SK-N-SH (cell line): ENCODE results near the gene WNT4. TPM values are rescaled to one million over a fixed set of nuclear protein-coding genes. Genes with fewer than 3 reads are reported as not detected.

Experiments used
- CTCF ChIA-PET: fragments of 300-600, 350-600 bp; formaldehyde crosslinking; extraction: SDS; loops from one replicate; lab custom pipeline; 2021; lab: Yijun Ruan, JAX
- POLR2A ChIA-PET: fragments of 350-600 bp; sonication (Branson Sonifier 250); formaldehyde crosslinking; extraction: SDS; loops from one replicate; lab custom pipeline; 2020; ENCODE audit warnings: antibody characterized with exemption, inconsistent platforms; lab: Yijun Ruan, JAX
- DNase-seq: peaks from one replicate; pipeline ENCODE4 v3.0.0; 2012
- H2AFZ ChIP-seq: fragments of 200-600 bp; sonication (generic); 2 replicates; pipeline ENCODE4 v1.8.1; 2016; ENCODE audit warnings: antibody characterized with exemption, mild to moderate bottlenecking, low read depth
- H3F3A ChIP-seq: fragments of 200-600 bp; sonication (generic); replicated peaks from 2 replicates; pipeline ENCODE3; 2016; ENCODE audit warnings: antibody characterized with exemption, mild to moderate bottlenecking; ENCODE audit not compliant: insufficient read depth
- H3K27ac ChIP-seq, 2 experiments: fragments of 200-500 bp in 1 of 2; fragments of 200-600 bp in 1 of 2; sonication (Bioruptor generic) in 1 of 2; sonication (generic), shearing (Covaris generic) in 1 of 2; 2 replicates each; pipeline versions ENCODE4 v1.5.1 to v1.6.1; 2014 to 2016; ENCODE audit warnings: low read depth in 2 of 2, inconsistent platforms in 1 of 2, low read length in 1 of 2, mild to moderate bottlenecking in 1 of 2, mixed read lengths in 1 of 2
- H3K27me3 ChIP-seq: fragments of 200-600 bp; sonication (generic), shearing (Covaris generic); 2 replicates; pipeline ENCODE4 v1.6.1; 2016; ENCODE audit warnings: mixed run types; ENCODE audit not compliant: insufficient read depth
- H3K36me3 ChIP-seq, 2 experiments: fragments of 200-500 bp in 1 of 2; fragments of 200-600 bp in 1 of 2; sonication (Bioruptor generic) in 1 of 2; sonication (generic) in 1 of 2; replicated peaks in 1 of 2; 2 replicates each; pipeline versions ENCODE3 to v1.5.1; 2014 to 2016; ENCODE audit warnings: low read length in 1 of 2, mild to moderate bottlenecking in 1 of 2; ENCODE audit not compliant: insufficient read depth in 2 of 2, control insufficient read depth in 1 of 2
- H3K4me1 ChIP-seq, 2 experiments: fragments of 200-500 bp in 1 of 2; fragments of 200-600 bp in 1 of 2; sonication (Bioruptor generic) in 1 of 2; sonication (generic), shearing (Covaris generic) in 1 of 2; 2 replicates each; pipeline versions ENCODE4 v1.5.1 to v1.6.1; 2014 to 2016; ENCODE audit warnings: low read depth in 1 of 2, low read length in 1 of 2, mixed run types in 1 of 2; ENCODE audit not compliant: insufficient read depth in 2 of 2, control insufficient read depth in 1 of 2
- H3K4me2 ChIP-seq: fragments of 200-600 bp; sonication (generic), shearing (Covaris generic); 2 replicates; pipeline ENCODE4 v1.6.1; 2017; ENCODE audit warnings: mixed run types
- H3K4me3 ChIP-seq, 2 experiments: fragments of 200-500 bp in 1 of 2; fragments of 200-600 bp in 1 of 2; sonication (Bioruptor generic) in 1 of 2; sonication (generic), shearing (Covaris generic) in 1 of 2; 2 replicates each; pipeline versions ENCODE4 v1.5.1 to v1.8.1; 2014 to 2016; ENCODE audit warnings: low read depth in 2 of 2, inconsistent platforms in 1 of 2, low read length in 1 of 2, mild to moderate bottlenecking in 1 of 2, mixed read lengths in 1 of 2, moderate library complexity in 1 of 2
- H3K79me2 ChIP-seq: fragments of 200-600 bp; sonication (generic); 2 replicates; pipeline ENCODE4 v1.8.1; 2017; ENCODE audit warnings: mild to moderate bottlenecking; ENCODE audit not compliant: insufficient read depth
- H3K9ac ChIP-seq: fragments of 200-600 bp; sonication (generic); 2 replicates; pipeline ENCODE4 v1.6.1; 2017; ENCODE audit warnings: mixed run types
- H3K9me2 ChIP-seq: fragments of 200-600 bp; sonication (generic); 2 replicates; pipeline ENCODE4 v1.6.1; 2017; ENCODE audit warnings: mixed run types
- H3K9me3 ChIP-seq: fragments of 200-600 bp; sonication (generic); 2 replicates; pipeline ENCODE4 v1.6.1; 2017; ENCODE audit warnings: mixed run types, mild to moderate bottlenecking, moderate library complexity
- H4K20me1 ChIP-seq: fragments of 200-600 bp; sonication (generic); 2 replicates; pipeline ENCODE4 v1.6.1; 2017; ENCODE audit warnings: mild to moderate bottlenecking, mixed run types; ENCODE audit not compliant: insufficient read depth
- EP300 ChIP-seq, 2 experiments: IDR thresholded peaks; 2 replicates each; pipeline versions ENCODE4 v1.4.0 to v1.6.1; 2012; ENCODE audit warnings: borderline replicate concordance in 1 of 2, low read depth in 1 of 2, low read length in 1 of 2
- EZH2phosphoT487 ChIP-seq: fragments of 200-600 bp; sonication (generic); IDR thresholded peaks from 2 replicates; pipeline ENCODE4 v1.6.1; 2017; ENCODE audit warnings: low read depth, mixed run types, mild to moderate bottlenecking, antibody characterized with exemption, moderate library complexity, borderline replicate concordance
- FOSL2 ChIP-seq: IDR thresholded peaks from 2 replicates; pipeline ENCODE4 v1.4.0; 2012; ENCODE audit warnings: low read depth, mild to moderate bottlenecking, moderate library complexity, borderline replicate concordance
- FOXM1 ChIP-seq: IDR thresholded peaks from 2 replicates; pipeline ENCODE4 v1.4.0; 2012; ENCODE audit warnings: low read depth, mild to moderate bottlenecking
- JUND ChIP-seq: IDR thresholded peaks from 2 replicates; pipeline ENCODE4 v1.4.0; 2012
- NFIC ChIP-seq: IDR thresholded peaks from 2 replicates; pipeline ENCODE4 v1.4.0; 2012; ENCODE audit warnings: borderline replicate concordance
- NRF1 ChIP-seq: IDR thresholded peaks from 2 replicates; pipeline ENCODE4 v1.6.1; 2012; ENCODE audit warnings: low read depth, mild to moderate bottlenecking, low read length
- POLR2AphosphoS5 ChIP-seq: IDR thresholded peaks from 2 replicates; pipeline ENCODE4 v1.6.1; 2012; ENCODE audit warnings: low read depth, low read length
- RCOR1 ChIP-seq: fragments of 150-350 bp; IDR thresholded peaks from 2 replicates; pipeline ENCODE4 v1.6.1; 2017; ENCODE audit warnings: antibody characterized with exemption, low read length
- REST ChIP-seq: IDR thresholded peaks from 2 replicates; pipeline ENCODE4 v1.6.1; 2012; ENCODE audit warnings: mild to moderate bottlenecking, low read depth, low read length, moderate library complexity
- RFX5 ChIP-seq: IDR thresholded peaks from 2 replicates; pipeline ENCODE4 v1.6.1; 2012; ENCODE audit warnings: mild to moderate bottlenecking, improper control_type of control experiment, low read length
- SIN3A ChIP-seq: IDR thresholded peaks from 2 replicates; pipeline ENCODE4 v1.6.1; 2012; ENCODE audit warnings: low read depth, mild to moderate bottlenecking, low read length, moderate library complexity, borderline replicate concordance
- SMC3 ChIP-seq: IDR thresholded peaks from 2 replicates; pipeline ENCODE4 v1.6.1; 2012; ENCODE audit warnings: low read depth, low read length, improper control_type of control experiment
- TAF1 ChIP-seq: IDR thresholded peaks from 2 replicates; pipeline ENCODE4 v1.6.1; 2012; ENCODE audit warnings: low read depth, mild to moderate bottlenecking, low read length, moderate library complexity, borderline replicate concordance
- TCF12 ChIP-seq: IDR thresholded peaks from 2 replicates; pipeline ENCODE4 v1.4.0; 2012
- USF2 ChIP-seq: fragments of 150-350 bp; IDR thresholded peaks from 2 replicates; pipeline ENCODE4 v1.6.1; 2017; ENCODE audit warnings: antibody characterized with exemption, low read length, low read depth, borderline replicate concordance
- WGBS: methylation state at CpG from one replicate; pipeline ENCODE4 v1.1.6; 2017; ENCODE audit warnings: low lambda C conversion rate; 5-methylcytosine and 5-hydroxymethylcytosine counted together
- polyA plus RNA-seq, 3 experiments: library from polyadenylated mRNA; depleted of rRNA; stranded (reverse); fragments of >200 nt; gene quantifications; 2 replicates each; pipeline ENCODE4 v1.2.3, GENCODE V29; 2012
- TF ChIP-seq, protein P1 (sequence below): fragments of 150-350 bp; IDR thresholded peaks from 2 replicates; pipeline ENCODE4 v1.6.1; 2016; ENCODE audit warnings: mild to moderate bottlenecking, low read depth, low read length
- TF ChIP-seq, protein P2 (sequence below): fragments of 200-600 bp; sonication (generic); IDR thresholded peaks from 2 replicates; pipeline ENCODE4 v1.6.1; 2017; ENCODE audit warnings: antibody characterized with exemption, mild to moderate bottlenecking, moderate library complexity

WNT4 gene
- polyA plus RNA-seq, 1 of the 3 experiments (the other 2 are of a cell fraction) = 0.03 TPM

DNA sequence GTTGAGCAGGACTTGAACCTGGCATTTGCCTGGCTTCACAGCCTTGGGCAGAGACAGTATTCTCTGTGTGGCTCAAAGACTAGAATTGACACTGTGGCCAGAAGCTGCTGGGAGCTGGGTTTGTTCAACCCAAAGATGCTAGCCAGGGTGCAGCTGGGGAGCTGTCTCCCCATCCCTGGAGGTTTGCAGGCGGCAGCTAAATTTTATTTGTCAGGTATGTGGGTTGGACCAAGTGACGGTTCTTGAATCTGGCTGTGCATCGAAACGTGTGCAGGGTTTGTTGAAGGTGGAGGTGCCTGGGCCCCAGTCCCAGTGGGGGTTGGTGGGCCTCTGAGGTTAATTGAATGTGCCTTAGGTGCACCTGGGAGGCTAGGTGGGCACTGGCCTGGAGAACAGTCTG lies 11.8 kb downstream of the WNT4 start:
- no peak for DNase-seq
- Histone ChIP-seq H4K20me1 (peaks cover 23% of the 10 kb centered on the region), H3K79me2 (no peaks in the 10 kb centered on the region), H3K36me3 (no peaks in the 10 kb centered on the region), H3K27me3 (no peaks in the 10 kb centered on the region), H3K9ac (no peak overlapping the region), H3K9me2 (no peaks in the 10 kb centered on the region), H3K27ac (no peak overlapping the region), H3F3A (no peaks in the 10 kb centered on the region), H3K4me3 (no peak overlapping the region), H3K4me1 (peaks cover 7 to 13% of the 10 kb centered on the region in 2 experiments; a peak in 3 of 4 replicates), H3K9me3 (no peaks in the 10 kb centered on the region), H3K4me2 (no peak overlapping the region), H2AFZ (no peak overlapping the region)
- TF ChIP-seq FOSL2 (no peak), RCOR1 (no peak), TCF12 (no peak), EZH2phosphoT487 (no peak), POLR2AphosphoS5 (no peak), FOXM1 (no peak), USF2 (no peak), SIN3A (no peak), EP300 (IDR thresholded peaks at IDR 0.05; ENCODE audit: borderline replicate concordance in 1 of 2, low read depth in 1 of 2, low read length in 1 of 2) (no peak), REST (no peak), NFIC (no peak), SMC3 (no peak), TAF1 (no peak), RFX5 (no peak), NRF1 (no peak), JUND (no peak)
- TF ChIP-seq, protein P1, sequence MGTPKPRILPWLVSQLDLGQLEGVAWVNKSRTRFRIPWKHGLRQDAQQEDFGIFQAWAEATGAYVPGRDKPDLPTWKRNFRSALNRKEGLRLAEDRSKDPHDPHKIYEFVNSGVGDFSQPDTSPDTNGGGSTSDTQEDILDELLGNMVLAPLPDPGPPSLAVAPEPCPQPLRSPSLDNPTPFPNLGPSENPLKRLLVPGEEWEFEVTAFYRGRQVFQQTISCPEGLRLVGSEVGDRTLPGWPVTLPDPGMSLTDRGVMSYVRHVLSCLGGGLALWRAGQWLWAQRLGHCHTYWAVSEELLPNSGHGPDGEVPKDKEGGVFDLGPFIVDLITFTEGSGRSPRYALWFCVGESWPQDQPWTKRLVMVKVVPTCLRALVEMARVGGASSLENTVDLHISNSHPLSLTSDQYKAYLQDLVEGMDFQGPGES = no peak
- TF ChIP-seq, protein P2, sequence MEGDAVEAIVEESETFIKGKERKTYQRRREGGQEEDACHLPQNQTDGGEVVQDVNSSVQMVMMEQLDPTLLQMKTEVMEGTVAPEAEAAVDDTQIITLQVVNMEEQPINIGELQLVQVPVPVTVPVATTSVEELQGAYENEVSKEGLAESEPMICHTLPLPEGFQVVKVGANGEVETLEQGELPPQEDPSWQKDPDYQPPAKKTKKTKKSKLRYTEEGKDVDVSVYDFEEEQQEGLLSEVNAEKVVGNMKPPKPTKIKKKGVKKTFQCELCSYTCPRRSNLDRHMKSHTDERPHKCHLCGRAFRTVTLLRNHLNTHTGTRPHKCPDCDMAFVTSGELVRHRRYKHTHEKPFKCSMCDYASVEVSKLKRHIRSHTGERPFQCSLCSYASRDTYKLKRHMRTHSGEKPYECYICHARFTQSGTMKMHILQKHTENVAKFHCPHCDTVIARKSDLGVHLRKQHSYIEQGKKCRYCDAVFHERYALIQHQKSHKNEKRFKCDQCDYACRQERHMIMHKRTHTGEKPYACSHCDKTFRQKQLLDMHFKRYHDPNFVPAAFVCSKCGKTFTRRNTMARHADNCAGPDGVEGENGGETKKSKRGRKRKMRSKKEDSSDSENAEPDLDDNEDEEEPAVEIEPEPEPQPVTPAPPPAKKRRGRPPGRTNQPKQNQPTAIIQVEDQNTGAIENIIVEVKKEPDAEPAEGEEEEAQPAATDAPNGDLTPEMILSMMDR = no peak
- WGBS = no CpG with 5 or more reads among the region's 4 CpGs
- CTCF ChIA-PET = interaction anchor here (0.6 to 9.3 kb wide), 35 partner anchors 9 to 511 kb away, joined by 3 to 173 read pairs (median 5); no protein-coding TSS in a partner anchor
- POLR2A ChIA-PET = no interaction called here
